D721Med (cell line): ENCODE data around the gene CDH23.

Experiments
- DNase-seq: peaks from one replicate; pipeline ENCODE4 v3.0.0; 2011; ENCODE audit warnings: low spot score; ENCODE audit not compliant: insufficient read length
- FAIRE-seq: peaks from 2 replicates; lab custom pipeline; 2011; peaks lifted over from hg19 to GRCh38; lab: Jason Lieb, UNC
- CTCF ChIP-seq: IDR thresholded peaks from 2 replicates; pipeline ENCODE4 v1.5.1; 2012; ENCODE audit warnings: mild to moderate bottlenecking, control low read depth; ENCODE audit not compliant: insufficient read depth; ENCODE audit errors: missing control alignments

CDH23 gene

GRCh38 chr10:71729161-71729636, 332.5 kb downstream of the CDH23 start:
- no peak for FAIRE-seq
- DNase-seq, result no peak
- TF ChIP-seq CTCF, result no peak

GRCh38 chr10:71731791-71732190, 335.1 kb downstream of the CDH23 start:
- no peak for FAIRE-seq
- DNase-seq, result no peak
- TF ChIP-seq CTCF, result no peak

- DNase-seq (no peak), FAIRE-seq (no peak)
- TF ChIP-seq CTCF, result no peak
Observed at GRCh38 chr10:71734797-71735196, 338.1 kb downstream of the CDH23 start.

GRCh38 chr10:71735709-71736569, 339.2 kb downstream of the CDH23 start:
- DNase-seq (no peak), FAIRE-seq (no peak)
- TF ChIP-seq CTCF, result no peak

GRCh38 chr10:71736570-71736952, 339.8 kb downstream of the CDH23 start:
- no peak for TF ChIP-seq CTCF
- FAIRE-seq, result no peak
- DNase-seq, result no peak

- FAIRE-seq, result no peak
- DNase-seq, result no peak
- TF ChIP-seq CTCF, result no peak
Observed at GRCh38 chr10:71737001-71737833, 340.5 kb downstream of the CDH23 start.
